Right cardiac atrium (tissue), 5 donors: ENCODE results near the gene SLC10A7. TPM values are rescaled to one million over a fixed set of nuclear protein-coding genes. Genes with fewer than 3 reads are reported as not detected.

Source experiments
- ATAC-seq, 2 donors: fragments of 200-7000 bp; cut with Tn5 transposase; one replicate each; pipeline versions ENCODE4 v1.8.0 to v1.9.1; 2020; ENCODE audit warnings: moderate library complexity in 2 of 2, mild to moderate bottlenecking in 1 of 2
- DNase-seq, 3 donors: peaks; one replicate each; pipeline ENCODE4 v3.0.0-alpha.2; 2020
- H3K27ac ChIP-seq: one replicate; pipeline ENCODE4 v1.5.1; 2013; ENCODE audit warnings: mild to moderate bottlenecking, low read length, control low read depth, moderate library complexity
- H3K27me3 ChIP-seq: one replicate; pipeline ENCODE4 v1.6.1; 2013; ENCODE audit not compliant: control insufficient read depth, insufficient read depth
- H3K4me1 ChIP-seq: one replicate; pipeline ENCODE4 v1.6.1; 2013; ENCODE audit warnings: low read length; ENCODE audit not compliant: control insufficient read depth, insufficient read depth
- H3K4me3 ChIP-seq: one replicate; pipeline ENCODE4 v1.5.1; 2013; ENCODE audit warnings: low read length, control low read depth
- H3K9me3 ChIP-seq: one replicate; pipeline ENCODE4 v1.6.1; 2013; ENCODE audit warnings: low read length; ENCODE audit not compliant: control insufficient read depth
- WGBS: extraction: QIAGEN DNeasy Blood & Tissue Kit; methylation state at CpG from one replicate; pipeline ENCODE4 v1.1.7; 2013; 5-methylcytosine and 5-hydroxymethylcytosine counted together
- intact Hi-C, 4 donors: fragments of 100-400 bp; cut with DNase I; formaldehyde crosslinking; loops; one replicate each; pipeline versions ENCODE4 v1.11.0 to v1.14.0; 2022 to 2023
- polyA plus RNA-seq: library from polyadenylated mRNA; stranded (reverse); fragments of 200-250 nt; gene quantifications from one replicate; pipeline ENCODE4 v1.2.3, GENCODE V29; 2013
- total RNA-seq, 4 donors: library from RNA; stranded (reverse); fragmentation: NEBNext Ultra II Directional; extraction: Animal tissue kit (Norgen Biotek cat#: 25700); gene quantifications; one replicate each; pipeline ENCODE4 v1.2.1, GENCODE V29; 2021
- donor health status: healthy with polysubstance abuse.
- donor health status: DM: no; HTN: yes; CAD: no.
- donor health status: DM: no; HTN: no; CAD: no.
- donor health status: DM: no; HTN: yes; CAD: no; lungs with severe emphysema.
- donor health status: DM: yes; HTN: yes; CAD: no.

Gene SLC10A7
- total and polyA plus RNA-seq, 5 donors, result 1.8 to 10.7 (median 5.3) TPM

GRCh38 chr4:146237092-146237491 lies 284.6 kb downstream of the SLC10A7 start:
- intact Hi-C loops, result no loop called here

DNA sequence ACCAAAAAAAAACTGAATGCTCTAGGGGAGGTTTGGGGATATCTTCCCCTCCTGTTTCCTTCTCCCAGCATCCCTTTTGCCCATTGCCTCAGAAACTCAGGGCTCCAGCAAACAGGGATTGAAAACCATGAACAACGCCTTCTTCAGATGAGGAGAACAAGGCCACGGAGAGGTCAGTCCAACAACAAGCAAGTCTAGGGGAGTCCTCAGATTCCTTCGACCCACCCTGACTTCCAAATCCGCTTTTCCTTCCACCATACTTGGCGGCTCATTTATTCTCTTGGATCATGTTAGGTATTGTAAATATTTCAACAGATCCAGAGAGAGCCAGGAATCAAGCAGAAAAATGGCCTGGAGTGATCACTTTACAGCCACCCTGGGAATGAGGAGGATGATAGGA lies 285.5 kb downstream of the SLC10A7 start:
- DNase-seq (no peak), ATAC-seq (no peak)
- Histone ChIP-seq H3K4me3 (no peak overlapping the region), H3K27me3 (no peaks in the 10 kb centered on the region), H3K27ac (no peak overlapping the region), H3K4me1 (peaks cover 2% of the 10 kb centered on the region), H3K9me3 (no peaks in the 10 kb centered on the region)
- 81% methylated on average over 5 of the region's 5 CpGs for WGBS
- intact Hi-C loops, result no loop called here

More at GRCh38 chr4:146237092-146237491, 284.6 kb downstream of the SLC10A7 start:
- H3K27me3 ChIP-seq, result no peaks in the 10 kb centered on the region
- DNase-seq, result no peak
- H3K9me3 ChIP-seq, result no peaks in the 10 kb centered on the region
- H3K4me1 ChIP-seq, result peaks cover 2% of the 10 kb centered on the region
- H3K4me3 ChIP-seq, result no peak overlapping the region
- 88% methylated on average over 6 of the region's 6 CpGs for WGBS
- no peak overlapping the region for H3K27ac ChIP-seq
- ATAC-seq, result no peak

- WGBS, result 53% methylated on average over 8 of the region's 8 CpGs
- peaks cover 2% of the 10 kb centered on the region for H3K4me1 ChIP-seq
- no peaks in the 10 kb centered on the region for H3K9me3 ChIP-seq
- H3K4me3 ChIP-seq, result no peak overlapping the region
- H3K27ac ChIP-seq, result peak overlapping the region; percentile 54
- peak; percentile 48 to 54 for ATAC-seq
- intact Hi-C loops, result no loop called here
- H3K27me3 ChIP-seq, result no peaks in the 10 kb centered on the region
- no peak for DNase-seq
Measured at GRCh38 chr4:146235654-146236177, 286.0 kb downstream of the SLC10A7 start.

GRCh38 chr4:146232131-146232722 lies 289.5 kb downstream of the SLC10A7 start:
- WGBS, result 86% methylated on average over 1 of the region's 1 CpG
- no peak for ATAC-seq

DNA sequence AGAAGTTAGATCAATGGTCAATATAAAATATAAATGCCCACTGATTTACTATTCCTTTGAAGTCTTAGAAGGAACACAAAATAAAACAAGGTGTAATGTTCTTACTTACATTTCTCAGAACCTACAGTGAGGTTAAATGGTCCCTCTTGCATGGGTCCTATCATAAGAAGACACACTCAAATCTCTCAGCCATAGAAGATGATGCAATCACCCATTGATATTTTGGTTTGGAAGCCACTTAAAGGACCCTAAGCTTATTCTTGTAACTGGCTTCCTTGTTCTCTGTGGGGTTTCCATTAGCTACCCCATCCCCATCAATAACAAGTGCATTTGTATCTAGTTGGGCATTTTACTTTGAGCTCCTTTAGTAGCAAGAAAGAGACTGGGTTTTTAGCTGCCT lies 292.3 kb downstream of the SLC10A7 start:
- no peak overlapping the region for H3K27ac ChIP-seq
- intact Hi-C loops, result no loop called here
- no peak for DNase-seq
- no peaks in the 10 kb centered on the region for H3K9me3 ChIP-seq
- H3K4me3 ChIP-seq, result no peak overlapping the region
- H3K4me1 ChIP-seq, result no peaks in the 10 kb centered on the region
- H3K27me3 ChIP-seq, result no peaks in the 10 kb centered on the region
- no peak for ATAC-seq

More at GRCh38 chr4:146232131-146232722, 289.5 kb downstream of the SLC10A7 start:
- H3K27me3 ChIP-seq, result no peaks in the 10 kb centered on the region
- intact Hi-C loops, result no loop called here
- H3K4me3 ChIP-seq, result no peak overlapping the region
- peaks cover 2% of the 10 kb centered on the region for H3K4me1 ChIP-seq
- H3K27ac ChIP-seq, result no peak overlapping the region
- no peak for DNase-seq
- H3K9me3 ChIP-seq, result no peaks in the 10 kb centered on the region

DNA sequence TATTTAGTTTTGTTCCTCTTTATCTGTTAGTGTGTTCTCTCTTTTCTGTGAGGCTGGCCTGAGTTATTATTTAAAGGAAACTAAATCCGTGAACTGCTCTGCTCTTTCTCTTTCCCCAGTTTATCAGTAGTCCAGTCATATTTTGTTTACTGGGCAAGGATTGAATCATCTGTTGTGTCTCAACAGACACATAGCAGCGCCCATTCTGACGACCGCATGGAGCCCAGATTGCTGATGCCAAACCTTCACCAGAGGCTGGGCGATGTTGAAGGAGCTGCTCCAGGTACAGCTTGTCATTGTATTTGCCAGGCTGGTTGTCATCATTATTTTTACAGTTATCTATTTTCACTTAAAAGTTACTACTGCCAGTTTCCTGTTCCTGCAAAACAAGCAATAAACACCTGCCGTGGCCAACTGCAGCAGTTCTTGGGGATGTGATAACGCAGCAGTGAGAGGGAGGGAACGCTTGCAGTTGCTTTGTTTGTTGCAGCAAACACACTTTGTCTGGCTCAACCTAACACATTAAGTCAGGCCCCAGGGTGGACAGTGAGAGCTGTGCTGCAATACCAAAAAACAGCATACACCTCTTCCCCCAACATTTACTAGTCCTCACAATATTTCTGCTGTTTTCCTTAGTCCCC lies 297.3 kb downstream of the SLC10A7 start:
- 24% methylated on average over 8 of the region's 8 CpGs for WGBS
- H3K9me3 ChIP-seq, result no peaks in the 10 kb centered on the region
- peak in 1 of 3 donors; percentile 68 for DNase-seq
- no peaks in the 10 kb centered on the region for H3K27me3 ChIP-seq
- H3K4me3 ChIP-seq, result no peak overlapping the region
- peak overlapping the region; percentile 61 for H3K27ac ChIP-seq
- intact Hi-C loops, result no loop called here
- no peaks in the 10 kb centered on the region for H3K4me1 ChIP-seq
- peak; percentile 58 to 74 for ATAC-seq

DNA sequence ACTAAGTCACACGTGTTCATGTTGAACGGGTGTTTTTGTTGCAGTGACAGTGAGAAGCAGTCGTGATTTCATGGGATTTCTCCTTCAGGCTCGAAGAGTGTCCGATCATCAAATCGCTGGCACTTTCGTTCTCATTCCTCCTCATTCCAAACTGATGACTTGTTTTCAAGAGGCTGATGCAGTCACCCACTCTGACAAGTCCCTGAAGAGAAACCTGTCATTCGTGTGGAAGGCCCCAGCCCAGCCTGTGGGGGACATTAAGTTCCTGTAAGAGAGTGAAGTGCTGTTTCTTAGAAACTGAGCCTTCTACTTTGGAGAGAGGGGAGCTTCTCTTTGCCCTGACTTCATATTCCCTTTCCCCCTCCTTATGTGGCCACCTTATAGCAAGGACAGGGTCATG lies 299.4 kb downstream of the SLC10A7 start:
- no peaks in the 10 kb centered on the region for H3K4me1 ChIP-seq
- H3K27ac ChIP-seq, result no peak overlapping the region
- WGBS, result 48% methylated on average over 8 of the region's 8 CpGs
- no peaks in the 10 kb centered on the region for H3K9me3 ChIP-seq
- DNase-seq, result no peak
- intact Hi-C loops, result no loop called here
- H3K27me3 ChIP-seq, result no peaks in the 10 kb centered on the region
- ATAC-seq, result peak in 1 of 2 donors; percentile 23
- H3K4me3 ChIP-seq, result no peak overlapping the region

DNA sequence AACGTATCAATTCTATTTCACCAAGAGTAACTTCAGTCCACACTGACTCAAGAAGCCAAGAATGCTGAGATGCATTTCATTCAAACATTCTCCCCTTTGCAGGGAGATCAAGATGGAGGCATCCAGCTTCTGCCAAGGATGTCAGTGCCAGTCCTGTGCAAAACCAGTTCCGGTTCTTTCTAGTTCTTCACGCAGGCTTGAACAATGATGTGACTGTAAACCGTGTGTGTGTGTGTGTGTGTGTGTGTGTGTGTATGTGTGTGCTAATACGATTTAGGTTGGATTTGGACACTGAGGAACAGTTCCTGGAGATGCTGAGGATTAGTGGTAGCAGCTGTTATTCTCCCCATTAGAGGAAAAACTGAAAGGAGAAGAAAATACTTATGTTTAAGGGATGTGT lies 307.5 kb downstream of the SLC10A7 start, which contains the start of gene REELD1:
Gene REELD1 (plus strand): TSS at position 301 of the 400 bp plus-strand sequence. CDS start 2,415 bp downstream, outside the sequence.
- DNase-seq (no peak), ATAC-seq (no peak)
- H3K4me1 ChIP-seq, result no peaks in the 10 kb centered on the region
- WGBS, result 84% methylated on average over 5 of the region's 5 CpGs
- intact Hi-C loops, result no loop called here
- H3K27me3 ChIP-seq, result no peaks in the 10 kb centered on the region
- H3K4me3 ChIP-seq, result no peak within 1 kb of the TSS
- H3K9me3 ChIP-seq, result no peaks in the 10 kb centered on the region
- no peak within 1 kb of the TSS for H3K27ac ChIP-seq

GRCh38 chr4:146212781-146213180 lies 309.0 kb downstream of the SLC10A7 start:
- DNase-seq (no peak), ATAC-seq (no peak)
- Histone ChIP-seq H3K4me3 (no peak overlapping the region), H3K9me3 (no peaks in the 10 kb centered on the region), H3K4me1 (no peaks in the 10 kb centered on the region), H3K27me3 (no peaks in the 10 kb centered on the region), H3K27ac (no peak overlapping the region)
- intact Hi-C loops, result no loop called here
- 89% methylated on average over 9 of the region's 9 CpGs for WGBS

DNA sequence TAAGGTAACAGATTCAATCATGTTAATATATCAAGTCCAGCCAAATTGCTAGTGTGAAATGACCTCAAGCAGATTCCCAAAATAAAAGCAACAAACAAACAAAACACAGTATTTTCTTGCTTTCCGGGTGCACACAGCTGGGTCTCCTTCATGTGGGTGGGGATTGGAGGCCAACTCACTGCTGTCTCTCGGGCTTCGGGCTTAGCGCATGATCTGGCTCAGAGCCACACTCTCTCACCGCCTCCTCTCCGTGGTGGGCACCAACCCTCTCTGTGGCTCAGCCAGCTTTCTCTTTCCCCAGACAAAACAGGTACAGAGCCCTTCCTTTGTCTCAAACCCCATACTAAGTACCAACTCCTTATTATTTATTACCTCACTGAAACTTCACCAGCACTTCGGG lies 310.3 kb downstream of the SLC10A7 start:
- ATAC-seq (peak in 1 of 2 donors; percentile 58), DNase-seq (peak in 1 of 3 donors; percentile 68)
- Histone ChIP-seq H3K9me3 (no peaks in the 10 kb centered on the region), H3K27me3 (no peaks in the 10 kb centered on the region), H3K27ac (no peak overlapping the region), H3K4me3 (no peak overlapping the region), H3K4me1 (no peaks in the 10 kb centered on the region)
- intact Hi-C loops, result no loop called here
- 52% methylated on average over 7 of the region's 7 CpGs for WGBS

- WGBS, result 58% methylated on average over 2 of the region's 2 CpGs
- ATAC-seq, result no peak
- intact Hi-C loops, result no loop called here
Measured at GRCh38 chr4:146210890-146211289, 310.9 kb downstream of the SLC10A7 start.

More at GRCh38 chr4:146210890-146211289, 310.9 kb downstream of the SLC10A7 start:
- no peaks in the 10 kb centered on the region for H3K4me1 ChIP-seq
- H3K27me3 ChIP-seq, result no peaks in the 10 kb centered on the region
- no peak overlapping the region for H3K4me3 ChIP-seq
- DNase-seq, result no peak
- H3K27ac ChIP-seq, result no peak overlapping the region
- H3K9me3 ChIP-seq, result no peaks in the 10 kb centered on the region
